Measurements from ENCODE around the gene RAB8A. TPM values are rescaled to one million over a fixed set of nuclear protein-coding genes. Genes with fewer than 3 reads are reported as not detected.

The RAB8A gene
- total and polyA plus RNA-seq, 2 experiments from 2014 or later, result 53.1 to 59.5 TPM

GRCh38 chr19:16113727-16114126, 2.0 kb downstream of the RAB8A start (continued):
- TF ChIP-seq ZNF462 (CRISPR knock-in tag; IDR thresholded peaks at IDR 0.05) (no peak), ETS1 (IDR thresholded peaks at IDR 0.05) (no peak), REST (IDR thresholded peaks at IDR 0.05; ENCODE audit: unreplicated experiment) (no peak), ZNF331 (CRISPR knock-in tag; IDR thresholded peaks at IDR 0.05; ENCODE audit: low read depth) (no peak), CTCF (conservative IDR thresholded peaks at IDR 0.05; ENCODE audit: low read depth in 2 of 2) (no peak)

All from GM23338 (cell line).